Activated CD8-positive, alpha-beta memory T cell treated with anti-CD3 and anti-CD28 coated beads, Interleukin-2, amount 10 ng/mL, durations not matched to agents 7 days and 5 days (primary cell): Measurements from ENCODE around the gene LHFPL3. TPM values are rescaled to one million over a fixed set of nuclear protein-coding genes. Genes with fewer than 3 reads are reported as not detected.

ENCODE experiments used
- ATAC-seq: fragments of 150-1000 bp; cut with Tn5 transposase; one replicate; pipeline ENCODE4 v1.10.0; 2021; ENCODE audit warnings: moderate library complexity
- CTCF ChIA-PET: fragments of 350-600 bp; sonication (Branson Sonifier 250); formaldehyde crosslinking; loops from one replicate; lab custom pipeline; 2021; ENCODE audit warnings: antibody characterized with exemption; lab: Charles Lee
- DNase-seq: peaks from one replicate; pipeline ENCODE4 v3.0.0-alpha.2; 2020
- H3K27ac Mint-ChIP-seq: one replicate; pipeline ENCODE4 v1.8.0; 2021; ENCODE audit warnings: mild to moderate bottlenecking, mixed read lengths
- H3K27me3 Mint-ChIP-seq: one replicate; pipeline ENCODE4 v1.8.0; 2021; ENCODE audit warnings: mixed read lengths
- H3K36me3 Mint-ChIP-seq: one replicate; pipeline ENCODE4 v1.8.0; 2021; ENCODE audit warnings: mild to moderate bottlenecking, mixed read lengths
- H3K4me1 Mint-ChIP-seq: one replicate; pipeline ENCODE4 v1.8.0; 2021; ENCODE audit warnings: mixed read lengths
- H3K4me3 Mint-ChIP-seq: one replicate; pipeline ENCODE4 v1.8.0; 2021; ENCODE audit warnings: mild to moderate bottlenecking, moderate library complexity, mixed read lengths
- H3K9me3 Mint-ChIP-seq: one replicate; pipeline ENCODE4 v1.8.0; 2022; ENCODE audit warnings: low read depth, mixed read lengths
- total RNA-seq, 2 experiments: library from RNA; stranded (reverse); gene quantifications; one replicate each; pipeline ENCODE4 v1.2.3, GENCODE V29; 2021

LHFPL3 gene
- total RNA-seq, 2 experiments from 2014 or later, result not detected

GRCh38 chr7:104328970-104329825 lies 795 bp downstream of the LHFPL3 start:
- ATAC-seq (no peak), DNase-seq (no peak)
- H3K36me3 Mint-ChIP-seq, result no peaks in the 10 kb centered on the region
- peaks cover 7% of the 10 kb centered on the region for H3K4me1 Mint-ChIP-seq
- peaks cover 55% of the 10 kb centered on the region for H3K27me3 Mint-ChIP-seq
- no peaks in the 10 kb centered on the region for H3K9me3 Mint-ChIP-seq
- H3K27ac Mint-ChIP-seq, result no peak overlapping the region
- H3K4me3 Mint-ChIP-seq, result peak overlapping the region; percentile 20
- CTCF ChIA-PET, result no interaction called here

DNA sequence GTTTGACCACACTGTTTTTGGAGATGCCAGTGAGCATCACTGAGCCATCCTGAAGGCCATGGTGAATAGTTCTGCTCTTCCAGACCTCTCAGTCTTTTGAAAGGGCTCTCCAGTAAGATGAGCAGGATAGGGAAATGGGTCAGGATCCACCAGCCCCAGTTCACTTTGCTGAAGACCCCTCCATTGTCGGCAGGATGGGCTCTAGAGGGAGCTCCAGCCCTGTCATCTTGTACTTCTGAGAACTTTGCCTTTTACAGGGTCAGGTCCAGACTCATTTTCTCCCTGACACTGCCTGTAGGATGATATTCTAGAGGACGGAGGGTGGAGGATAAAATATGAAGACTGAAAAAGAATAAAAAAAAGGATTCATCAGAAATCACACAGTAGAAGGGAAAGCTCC lies 13.1 kb downstream of the LHFPL3 start:
- peaks cover 11% of the 10 kb centered on the region for H3K27me3 Mint-ChIP-seq
- DNase-seq, result no peak
- CTCF ChIA-PET, result no interaction called here

GRCh38 chr7:104352736-104353135 lies 24.3 kb downstream of the LHFPL3 start:
- H3K27me3 Mint-ChIP-seq, result no peaks in the 10 kb centered on the region
- H3K9me3 Mint-ChIP-seq, result no peaks in the 10 kb centered on the region
- no peaks in the 10 kb centered on the region for H3K4me1 Mint-ChIP-seq
- H3K27ac Mint-ChIP-seq, result no peak overlapping the region
- DNase-seq, result no peak
- H3K36me3 Mint-ChIP-seq, result no peaks in the 10 kb centered on the region
- H3K4me3 Mint-ChIP-seq, result no peak overlapping the region
- CTCF ChIA-PET, result no interaction called here
- ATAC-seq, result no peak

More for the DNA sequence above, 13.1 kb downstream of the LHFPL3 start:
- H3K27ac Mint-ChIP-seq, result no peak overlapping the region
- no peak for ATAC-seq
- H3K4me3 Mint-ChIP-seq, result no peak overlapping the region
- H3K36me3 Mint-ChIP-seq, result no peaks in the 10 kb centered on the region
- no peaks in the 10 kb centered on the region for H3K4me1 Mint-ChIP-seq
- H3K9me3 Mint-ChIP-seq, result no peaks in the 10 kb centered on the region

DNA sequence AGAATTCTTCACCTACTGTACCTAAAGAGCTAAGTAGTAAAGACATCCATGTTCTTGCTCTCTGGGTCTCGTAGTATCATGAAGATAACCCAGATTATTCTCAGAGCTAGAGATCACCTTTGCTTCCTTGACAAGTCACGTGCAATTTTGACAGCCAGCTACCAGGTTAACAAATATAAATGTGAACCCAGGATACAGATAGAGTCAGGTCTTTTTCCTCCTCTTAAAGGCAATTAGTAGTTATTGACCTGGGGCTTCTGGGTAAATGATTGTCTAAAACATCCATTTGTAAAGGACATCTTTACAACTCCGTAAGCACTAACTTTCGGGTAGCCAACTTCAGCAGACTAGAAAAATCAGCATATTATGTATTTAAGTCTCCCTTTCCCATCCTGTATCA lies 28.8 kb downstream of the LHFPL3 start:
- no peaks in the 10 kb centered on the region for H3K9me3 Mint-ChIP-seq
- no peak overlapping the region for H3K27ac Mint-ChIP-seq
- DNase-seq (no peak), ATAC-seq (no peak)
- H3K27me3 Mint-ChIP-seq, result no peaks in the 10 kb centered on the region
- H3K4me3 Mint-ChIP-seq, result no peak overlapping the region
- H3K4me1 Mint-ChIP-seq, result no peaks in the 10 kb centered on the region
- H3K36me3 Mint-ChIP-seq, result no peaks in the 10 kb centered on the region
- CTCF ChIA-PET, result no interaction called here

DNA sequence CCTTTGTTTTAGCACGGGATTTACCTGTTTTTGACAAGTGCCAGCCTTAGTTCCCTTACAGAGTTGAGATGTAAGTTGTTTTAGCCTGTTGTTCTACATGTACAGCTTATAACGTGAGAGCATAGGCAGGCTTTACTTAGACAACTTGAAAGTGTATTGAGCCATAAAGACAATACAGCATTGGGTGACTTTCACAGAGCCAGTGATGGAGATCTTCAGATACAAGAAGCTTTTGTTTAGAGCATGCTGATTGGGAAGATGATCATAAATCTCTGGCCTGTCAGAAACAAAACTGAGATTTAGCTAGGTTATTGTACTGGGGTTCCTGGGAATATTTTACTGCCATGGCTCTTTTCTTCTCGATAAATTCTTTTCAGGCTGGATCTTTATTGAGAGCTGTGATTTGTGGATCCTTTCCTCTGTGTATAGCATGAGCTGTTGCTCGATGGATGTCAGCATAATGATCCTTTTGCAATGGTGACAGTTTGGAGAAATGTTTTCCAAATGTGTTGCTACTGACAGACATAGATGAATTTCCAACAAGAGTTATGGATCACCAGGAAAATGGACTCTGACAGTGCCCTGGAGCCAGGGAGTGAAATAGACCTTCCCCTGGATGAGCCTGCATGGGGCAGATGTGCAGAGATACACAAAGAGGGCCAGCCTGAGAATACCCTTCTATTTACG lies 30.2 kb downstream of the LHFPL3 start:
- Mint-ChIP-seq H3K9me3 (no peaks in the 10 kb centered on the region), H3K27me3 (no peaks in the 10 kb centered on the region), H3K4me3 (no peak overlapping the region), H3K36me3 (no peaks in the 10 kb centered on the region), H3K27ac (no peak overlapping the region), H3K4me1 (no peaks in the 10 kb centered on the region)
- CTCF ChIA-PET, result no interaction called here
- DNase-seq (no peak), ATAC-seq (no peak)

DNA sequence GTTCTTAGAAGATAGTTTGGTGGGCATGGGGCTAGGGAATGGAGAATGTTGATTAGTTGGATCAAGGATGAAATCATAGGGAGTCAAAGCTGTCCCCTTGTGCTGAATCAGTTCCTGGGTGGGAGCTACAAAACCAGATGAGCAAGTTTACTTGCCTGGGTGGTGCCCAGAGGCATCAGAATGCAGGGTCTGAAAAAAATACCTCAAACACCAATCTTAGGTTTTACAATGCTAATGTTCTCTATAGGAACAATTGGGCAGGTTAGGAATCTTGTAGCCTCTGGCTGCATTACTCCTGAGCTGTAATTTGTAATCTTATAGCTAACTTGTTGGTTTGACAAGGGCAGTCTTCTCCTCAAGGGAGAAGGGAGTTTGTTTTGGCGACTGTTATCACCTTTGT lies 34.4 kb downstream of the LHFPL3 start:
- DNase-seq, result no peak
- no peak overlapping the region for H3K27ac Mint-ChIP-seq
- H3K36me3 Mint-ChIP-seq, result no peaks in the 10 kb centered on the region
- no peaks in the 10 kb centered on the region for H3K27me3 Mint-ChIP-seq
- H3K9me3 Mint-ChIP-seq, result no peaks in the 10 kb centered on the region
- ATAC-seq, result no peak
- H3K4me3 Mint-ChIP-seq, result no peak overlapping the region
- CTCF ChIA-PET, result no interaction called here
- H3K4me1 Mint-ChIP-seq, result peaks cover 6% of the 10 kb centered on the region

GRCh38 chr7:104363355-104363754 lies 35.0 kb downstream of the LHFPL3 start:
- no peaks in the 10 kb centered on the region for H3K36me3 Mint-ChIP-seq
- ATAC-seq (no peak), DNase-seq (no peak)
- no peaks in the 10 kb centered on the region for H3K9me3 Mint-ChIP-seq
- CTCF ChIA-PET, result no interaction called here
- no peak overlapping the region for H3K4me3 Mint-ChIP-seq
- no peak overlapping the region for H3K27ac Mint-ChIP-seq
- peaks cover 10% of the 10 kb centered on the region for H3K4me1 Mint-ChIP-seq
- H3K27me3 Mint-ChIP-seq, result no peaks in the 10 kb centered on the region

- no peak for ATAC-seq
- Mint-ChIP-seq H3K4me3 (no peak overlapping the region), H3K9me3 (no peaks in the 10 kb centered on the region), H3K4me1 (peaks cover 13% of the 10 kb centered on the region), H3K27me3 (no peaks in the 10 kb centered on the region), H3K27ac (no peak overlapping the region), H3K36me3 (no peaks in the 10 kb centered on the region)
- CTCF ChIA-PET, result no interaction called here
- DNase-seq, result no peak
Observed at GRCh38 chr7:104366390-104366789, 38.0 kb downstream of the LHFPL3 start.

DNA sequence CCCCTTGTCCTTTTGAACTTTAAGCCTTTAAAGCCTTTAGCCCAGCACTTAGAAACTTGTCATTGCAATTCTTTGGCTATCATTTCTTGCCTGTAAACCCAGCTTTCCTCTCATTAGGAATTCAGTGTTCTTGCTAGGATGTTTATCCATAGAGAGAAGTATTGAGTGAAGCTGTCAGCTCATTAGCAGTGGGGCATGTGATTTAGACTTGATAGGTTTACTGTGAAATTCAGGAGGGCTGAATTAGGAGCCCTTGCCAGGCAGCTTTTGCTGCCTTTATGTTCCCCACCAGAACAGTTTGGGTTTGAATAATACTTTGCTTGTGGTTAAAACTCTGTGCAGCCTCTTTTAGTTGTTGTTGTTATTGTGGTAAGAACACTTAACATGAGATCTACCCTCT lies 39.5 kb downstream of the LHFPL3 start:
- DNase-seq, result no peak
- Mint-ChIP-seq H3K4me3 (no peak overlapping the region), H3K27ac (no peak overlapping the region), H3K4me1 (peaks cover 13% of the 10 kb centered on the region), H3K9me3 (no peaks in the 10 kb centered on the region), H3K36me3 (no peaks in the 10 kb centered on the region), H3K27me3 (no peaks in the 10 kb centered on the region)
- no peak for ATAC-seq
- CTCF ChIA-PET, result no interaction called here

GRCh38 chr7:104371216-104371979 lies 43.0 kb downstream of the LHFPL3 start:
- DNase-seq (no peak), ATAC-seq (no peak)
- no peak overlapping the region for H3K4me3 Mint-ChIP-seq
- no peaks in the 10 kb centered on the region for H3K36me3 Mint-ChIP-seq
- H3K27ac Mint-ChIP-seq, result no peak overlapping the region
- no peaks in the 10 kb centered on the region for H3K27me3 Mint-ChIP-seq
- CTCF ChIA-PET, result no interaction called here
- H3K4me1 Mint-ChIP-seq, result peaks cover 13% of the 10 kb centered on the region
- H3K9me3 Mint-ChIP-seq, result no peaks in the 10 kb centered on the region

DNA sequence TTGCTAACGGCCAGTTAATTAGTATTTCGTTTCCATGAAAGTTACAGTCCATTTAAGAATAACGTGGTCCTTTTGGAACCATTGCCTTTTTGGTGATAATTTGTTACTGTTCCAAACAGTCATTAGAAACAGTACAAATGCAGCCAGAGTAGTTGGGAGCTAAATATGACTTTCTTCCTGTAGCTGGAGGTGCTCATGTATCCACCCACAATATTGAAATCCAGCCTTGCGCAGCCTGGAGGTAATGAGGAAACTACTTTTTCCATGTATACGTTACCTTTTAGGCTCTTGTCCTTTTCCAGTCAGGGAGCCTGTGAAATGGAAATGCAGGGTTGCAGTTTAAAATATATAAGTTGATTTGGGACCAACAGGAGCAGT lies 43.6 kb downstream of the LHFPL3 start:
- H3K27me3 Mint-ChIP-seq, result no peaks in the 10 kb centered on the region
- no peaks in the 10 kb centered on the region for H3K9me3 Mint-ChIP-seq
- peaks cover 13% of the 10 kb centered on the region for H3K4me1 Mint-ChIP-seq
- CTCF ChIA-PET, result no interaction called here
- H3K4me3 Mint-ChIP-seq, result no peak overlapping the region
- no peak overlapping the region for H3K27ac Mint-ChIP-seq
- H3K36me3 Mint-ChIP-seq, result no peaks in the 10 kb centered on the region
- DNase-seq (no peak), ATAC-seq (no peak)

- no peak overlapping the region for H3K4me3 Mint-ChIP-seq
Observed at GRCh38 chr7:104382616-104383015, 54.2 kb downstream of the LHFPL3 start.

DNA sequence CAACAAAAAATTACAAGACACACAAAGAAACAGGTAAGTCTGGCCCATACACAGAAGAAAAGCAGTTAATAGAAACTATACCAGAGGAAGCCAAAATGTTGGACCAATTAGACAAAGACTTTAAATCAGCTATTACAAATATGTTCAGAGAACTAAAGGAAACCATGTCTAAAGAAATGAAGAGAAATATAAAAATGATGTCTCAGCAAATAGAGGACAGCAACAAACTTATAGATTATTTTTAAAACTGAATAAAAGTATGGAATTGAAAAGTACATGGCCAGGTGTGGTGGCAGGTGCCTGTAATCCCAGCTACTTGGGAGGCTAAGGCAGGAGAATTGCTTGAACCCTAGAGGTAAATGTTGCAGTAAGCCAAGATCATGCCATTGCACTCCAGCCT lies 58.5 kb downstream of the LHFPL3 start:
- Mint-ChIP-seq H3K4me3 (no peak overlapping the region), H3K9me3 (peaks cover 4% of the 10 kb centered on the region), H3K27me3 (no peaks in the 10 kb centered on the region), H3K4me1 (no peaks in the 10 kb centered on the region), H3K27ac (no peak overlapping the region), H3K36me3 (no peaks in the 10 kb centered on the region)
- ATAC-seq (no peak), DNase-seq (no peak)
- CTCF ChIA-PET, result no interaction called here

More at GRCh38 chr7:104382616-104383015, 54.2 kb downstream of the LHFPL3 start:
- CTCF ChIA-PET, result no interaction called here
- Mint-ChIP-seq H3K4me1 (no peaks in the 10 kb centered on the region), H3K27ac (no peak overlapping the region), H3K9me3 (no peaks in the 10 kb centered on the region), H3K27me3 (no peaks in the 10 kb centered on the region), H3K36me3 (no peaks in the 10 kb centered on the region)
- ATAC-seq (no peak), DNase-seq (no peak)
